Muscle of leg (tissue), 11 donors: ENCODE data around the gene LMO7. TPM values are rescaled to one million over a fixed set of nuclear protein-coding genes. Genes with fewer than 3 reads are reported as not detected.
A peak's percentile ranks its signal among the peaks of the same experiment; 100 is the strongest.

Experiments
- DNase-seq: peaks from one replicate; pipeline ENCODE4 v3.0.0; 2013
- H3K27ac ChIP-seq: one replicate; pipeline ENCODE4 v1.5.1; 2013; ENCODE audit warnings: mild to moderate bottlenecking, low read length, control low read depth
- H3K27me3 ChIP-seq: one replicate; pipeline ENCODE4 v1.6.1; 2013; ENCODE audit warnings: low read length; ENCODE audit not compliant: control insufficient read depth, insufficient read depth
- H3K36me3 ChIP-seq: one replicate; pipeline ENCODE4 v1.6.1; 2013; ENCODE audit warnings: low read length; ENCODE audit not compliant: control insufficient read depth, insufficient read depth
- H3K4me1 ChIP-seq: one replicate; pipeline ENCODE4 v1.6.1; 2013; ENCODE audit warnings: low read length; ENCODE audit not compliant: control insufficient read depth, insufficient read depth
- H3K4me3 ChIP-seq: one replicate; pipeline ENCODE4 v1.5.1; 2013; ENCODE audit warnings: low read length, control low read depth
- H3K9me3 ChIP-seq: replicated peaks from 2 replicates; pipeline ENCODE4 v1.6.1; 2013; ENCODE audit warnings: low read depth, low read length; ENCODE audit not compliant: control insufficient read depth
- WGBS: methylation state at CpG from one replicate; pipeline ENCODE4 v1.1.5; 2013; ENCODE audit warnings: missing lambda C conversion rate; ENCODE audit not compliant: insufficient coverage; 5-methylcytosine and 5-hydroxymethylcytosine counted together
- polyA plus RNA-seq, 8 donors: library from polyadenylated mRNA; unstranded; fragments of 120-200 nt; gene quantifications; one replicate each; pipeline versions ENCODE4 v1.2.1 to v1.2.3, GENCODE V29; 2013; ENCODE audit warnings: inconsistent platforms in 1 of 8, low replicate concordance in 1 of 8; ENCODE audit not compliant: insufficient read length in 8 of 8, insufficient read depth in 1 of 8
- total RNA-seq: library from RNA; stranded (reverse); fragments of 120-200 nt; gene quantifications from one replicate; pipeline ENCODE4 v1.2.4, GENCODE V29; 2013

The LMO7 gene
- total and polyA plus RNA-seq, 9 donors: 85.1 to 155 (median 116) TPM

GRCh38 chr13:75895168-75895567 is 259.0 kb downstream of the LMO7 start:
- no peaks in the 10 kb centered on the region for H3K27me3 ChIP-seq
- no peak for DNase-seq
- no peaks in the 10 kb centered on the region for H3K9me3 ChIP-seq
- H3K4me3 ChIP-seq: no peak overlapping the region
- no peak overlapping the region for H3K27ac ChIP-seq
- H3K36me3 ChIP-seq: no peaks in the 10 kb centered on the region
- no peaks in the 10 kb centered on the region for H3K4me1 ChIP-seq
- 44% methylated on average over 3 of the region's 3 CpGs for WGBS

- no peak overlapping the region for H3K27ac ChIP-seq
- no peak overlapping the region for H3K4me3 ChIP-seq
- H3K4me1 ChIP-seq: no peaks in the 10 kb centered on the region
- H3K9me3 ChIP-seq: no peaks in the 10 kb centered on the region
- DNase-seq: no peak
- WGBS: no CpG with 5 or more reads among the region's 2 CpGs
- no peaks in the 10 kb centered on the region for H3K36me3 ChIP-seq
- H3K27me3 ChIP-seq: no peaks in the 10 kb centered on the region
Measured at GRCh38 chr13:75896271-75896670, 260.1 kb downstream of the LMO7 start.

- H3K27ac ChIP-seq: peak overlapping the region; percentile 6
- no peak overlapping the region for H3K4me3 ChIP-seq
- no peaks in the 10 kb centered on the region for H3K9me3 ChIP-seq
- whole genome bisulfite sequencing: no CpG with 5 or more reads among the region's 3 CpGs
- peak; percentile 64 for DNase-seq
- H3K4me1 ChIP-seq: peaks cover 5% of the 10 kb centered on the region
- no peaks in the 10 kb centered on the region for H3K27me3 ChIP-seq
- H3K36me3 ChIP-seq: no peaks in the 10 kb centered on the region
Measured at GRCh38 chr13:75897386-75897785, 261.3 kb downstream of the LMO7 start.

- Histone ChIP-seq H3K9me3 (no peaks in the 10 kb centered on the region), H3K4me3 (no peak overlapping the region), H3K4me1 (peaks cover 7% of the 10 kb centered on the region), H3K27me3 (no peaks in the 10 kb centered on the region), H3K36me3 (no peaks in the 10 kb centered on the region), H3K27ac (no peak overlapping the region)
- 33% methylated on average over 1 of the region's 2 CpGs for WGBS
- DNase-seq: no peak
Measured at GRCh38 chr13:75901501-75901900, 265.4 kb downstream of the LMO7 start.

- H3K27me3 ChIP-seq: no peaks in the 10 kb centered on the region
- no peak overlapping the region for H3K27ac ChIP-seq
- DNase-seq: no peak
- no peak overlapping the region for H3K4me3 ChIP-seq
- WGBS: 40% methylated on average over 2 of the region's 8 CpGs
- no peaks in the 10 kb centered on the region for H3K36me3 ChIP-seq
- H3K9me3 ChIP-seq: no peaks in the 10 kb centered on the region
- H3K4me1 ChIP-seq: peaks cover 13% of the 10 kb centered on the region
Measured at GRCh38 chr13:75902166-75903104, 266.3 kb downstream of the LMO7 start.

- DNase-seq: no peak
- Histone ChIP-seq H3K36me3 (no peaks in the 10 kb centered on the region), H3K4me1 (peaks cover 17% of the 10 kb centered on the region), H3K27me3 (no peaks in the 10 kb centered on the region), H3K27ac (no peak overlapping the region), H3K9me3 (no peaks in the 10 kb centered on the region), H3K4me3 (no peak overlapping the region)
- no CpG with 5 or more reads among the region's 2 CpGs for WGBS
Measured at GRCh38 chr13:75904012-75904411, 267.9 kb downstream of the LMO7 start.

GRCh38 chr13:75906315-75906714 is 270.2 kb downstream of the LMO7 start:
- Histone ChIP-seq H3K4me3 (no peak overlapping the region), H3K27ac (no peak overlapping the region), H3K27me3 (no peaks in the 10 kb centered on the region), H3K9me3 (no peaks in the 10 kb centered on the region), H3K36me3 (no peaks in the 10 kb centered on the region), H3K4me1 (peaks cover 17% of the 10 kb centered on the region)
- WGBS: no CpG with 5 or more reads among the region's 5 CpGs
- DNase-seq: no peak

GRCh38 chr13:75907044-75907443 is 270.9 kb downstream of the LMO7 start:
- Histone ChIP-seq H3K36me3 (no peaks in the 10 kb centered on the region), H3K4me3 (no peak overlapping the region), H3K27me3 (no peaks in the 10 kb centered on the region), H3K4me1 (peaks cover 12% of the 10 kb centered on the region), H3K27ac (no peak overlapping the region), H3K9me3 (no peaks in the 10 kb centered on the region)
- 30% methylated on average over 2 of the region's 5 CpGs for WGBS
- peak; percentile 11 for DNase-seq

GRCh38 chr13:75908141-75908540 is 272.0 kb downstream of the LMO7 start:
- no peak overlapping the region for H3K27ac ChIP-seq
- H3K4me1 ChIP-seq: peaks cover 10% of the 10 kb centered on the region
- peak; percentile 67 for DNase-seq
- H3K4me3 ChIP-seq: no peak overlapping the region
- no peaks in the 10 kb centered on the region for H3K9me3 ChIP-seq
- H3K36me3 ChIP-seq: no peaks in the 10 kb centered on the region
- WGBS: no CpG with 5 or more reads among the region's 4 CpGs
- no peaks in the 10 kb centered on the region for H3K27me3 ChIP-seq
